Fibroblast of villous mesenchyme (primary cell): Measurements from ENCODE around the gene KCNIP4. TPM values are rescaled to one million over a fixed set of nuclear protein-coding genes. Genes with fewer than 3 reads are reported as not detected.

ENCODE experiments used
- DNase-seq: peaks from one replicate; pipeline ENCODE4 v3.0.0-alpha.2; 2010; ENCODE audit warnings: low read depth
- H3K4me3 ChIP-seq: 2 replicates; pipeline ENCODE4 v1.5.1; 2011; ENCODE audit warnings: low read depth, mild to moderate bottlenecking, low read length
- CTCF ChIP-seq: IDR thresholded peaks from 2 replicates; pipeline ENCODE4 v1.5.1; 2012; ENCODE audit warnings: low read depth, mild to moderate bottlenecking, low read length; ENCODE audit not compliant: insufficient read depth
- total RNA-seq: library from RNA; depleted of rRNA; stranded (reverse); fragments of >200 nt; gene quantifications from 2 replicates; pipeline ENCODE4 v1.2.3, GENCODE V29; 2012

KCNIP4 gene
- total RNA-seq, 1 donor, result under 0.01 TPM

GRCh38 chr4:21447301-21448054 lies 501.1 kb downstream of the KCNIP4 start:
- no peak overlapping the region for H3K4me3 ChIP-seq
- DNase-seq, result no peak
- no peak for TF ChIP-seq CTCF

- H3K4me3 ChIP-seq, result no peak overlapping the region
- TF ChIP-seq CTCF, result no peak
Observed at GRCh38 chr4:21420166-21420565, 528.4 kb downstream of the KCNIP4 start.

GRCh38 chr4:21415728-21416127 lies 532.8 kb downstream of the KCNIP4 start:
- no peak for TF ChIP-seq CTCF
- no peak overlapping the region for H3K4me3 ChIP-seq
- DNase-seq, result no peak

More at GRCh38 chr4:21420166-21420565, 528.4 kb downstream of the KCNIP4 start:
- DNase-seq, result no peak

GRCh38 chr4:21413807-21414370 lies 534.7 kb downstream of the KCNIP4 start:
- no peak for DNase-seq
- no peak overlapping the region for H3K4me3 ChIP-seq
- no peak for TF ChIP-seq CTCF

GRCh38 chr4:21411086-21411485 lies 537.5 kb downstream of the KCNIP4 start:
- no peak overlapping the region for H3K4me3 ChIP-seq
- no peak for DNase-seq
- no peak for TF ChIP-seq CTCF

GRCh38 chr4:21410372-21410771 lies 538.2 kb downstream of the KCNIP4 start:
- no peak overlapping the region for H3K4me3 ChIP-seq
- no peak for TF ChIP-seq CTCF
- DNase-seq, result no peak

- TF ChIP-seq CTCF, result no peak
- H3K4me3 ChIP-seq, result no peak overlapping the region
- DNase-seq, result no peak
Observed at GRCh38 chr4:21387683-21388082, 560.9 kb downstream of the KCNIP4 start.
